ENCODE measurements around the gene C19orf81. TPM values are rescaled to one million over a fixed set of nuclear protein-coding genes. Genes with fewer than 3 reads are reported as not detected.

The C19orf81 gene
- polyA plus RNA-seq, 1 donor (not counting 4 experiments of a cell fraction or from before 2014, with no cell fraction given), result not detected

DNA sequence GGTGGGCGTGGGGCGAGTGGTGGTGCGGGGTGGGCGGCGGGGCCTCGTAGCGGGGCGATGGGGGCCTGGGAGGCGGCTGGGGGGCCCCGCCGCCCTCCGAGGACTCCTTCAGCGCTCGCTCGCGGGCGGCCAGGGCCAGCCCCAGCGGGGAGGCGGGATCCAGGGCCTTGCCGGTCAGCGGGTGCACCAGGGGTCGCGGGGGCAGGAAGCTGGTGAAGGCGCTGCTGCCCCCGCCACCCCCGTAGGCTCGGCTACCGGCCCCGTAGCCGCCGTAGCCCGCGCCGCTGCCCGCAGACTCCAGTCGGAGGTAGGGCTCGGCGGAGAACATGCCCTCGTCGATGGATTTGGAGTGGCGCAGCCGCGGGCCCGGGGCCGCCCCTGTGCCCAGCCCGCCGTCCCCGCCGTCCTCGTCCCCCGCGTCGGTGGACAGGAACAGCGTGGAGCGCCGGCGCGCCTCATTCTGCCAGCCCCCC is 18.6 kb downstream of the C19orf81 start:
- Histone ChIP-seq H3K4me2 (ENCODE audit: control insufficient read depth, extremely low read depth, insufficient read depth, low read depth, low read length) (no peak overlapping the region), H4K20me1 (ENCODE audit: control insufficient read depth, extremely low read depth, insufficient read depth, low read length) (peaks cover 2% of the 10 kb centered on the region), H3K4me1 (ENCODE audit: control insufficient read depth, extremely low read depth, insufficient read depth, low read length) (no peaks in the 10 kb centered on the region), H3K9me3 (ENCODE audit: control insufficient read depth, low read depth, low read length) (no peaks in the 10 kb centered on the region), H3K36me3 (ENCODE audit: control insufficient read depth in 2 of 2, extremely low read depth in 1 of 2, insufficient read depth in 2 of 2, low read length in 2 of 2) (no peaks in the 10 kb centered on the region), H3K27me3 (ENCODE audit: control insufficient read depth, extremely low read depth, insufficient read depth, low read length) (peaks cover 49% of the 10 kb centered on the region), H3K9me1 (ENCODE audit: control insufficient read depth, extremely low read depth, insufficient read depth, low read length) (no peaks in the 10 kb centered on the region), H2AFZ (ENCODE audit: control insufficient read depth, low read length) (no peak overlapping the region), H3K27ac (ENCODE audit: control insufficient read depth, insufficient read depth, low read length) (no peak overlapping the region), H3K4me3 (ENCODE audit: control insufficient read depth in 2 of 3, extremely low read depth in 1 of 3, insufficient read depth in 2 of 3, low read depth in 1 of 3, low read length in 3 of 3) (no peak overlapping the region), H3K79me2 (ENCODE audit: control insufficient read depth, insufficient read depth, low read length) (no peaks in the 10 kb centered on the region), H3K9ac (ENCODE audit: control insufficient read depth, extremely low read depth, insufficient read depth, low read length) (no peak overlapping the region)
- TF ChIP-seq EZH2 (IDR thresholded peaks at IDR 0.05; ENCODE audit: low read length), result peak; percentile 79
- TF ChIP-seq, protein P1, sequence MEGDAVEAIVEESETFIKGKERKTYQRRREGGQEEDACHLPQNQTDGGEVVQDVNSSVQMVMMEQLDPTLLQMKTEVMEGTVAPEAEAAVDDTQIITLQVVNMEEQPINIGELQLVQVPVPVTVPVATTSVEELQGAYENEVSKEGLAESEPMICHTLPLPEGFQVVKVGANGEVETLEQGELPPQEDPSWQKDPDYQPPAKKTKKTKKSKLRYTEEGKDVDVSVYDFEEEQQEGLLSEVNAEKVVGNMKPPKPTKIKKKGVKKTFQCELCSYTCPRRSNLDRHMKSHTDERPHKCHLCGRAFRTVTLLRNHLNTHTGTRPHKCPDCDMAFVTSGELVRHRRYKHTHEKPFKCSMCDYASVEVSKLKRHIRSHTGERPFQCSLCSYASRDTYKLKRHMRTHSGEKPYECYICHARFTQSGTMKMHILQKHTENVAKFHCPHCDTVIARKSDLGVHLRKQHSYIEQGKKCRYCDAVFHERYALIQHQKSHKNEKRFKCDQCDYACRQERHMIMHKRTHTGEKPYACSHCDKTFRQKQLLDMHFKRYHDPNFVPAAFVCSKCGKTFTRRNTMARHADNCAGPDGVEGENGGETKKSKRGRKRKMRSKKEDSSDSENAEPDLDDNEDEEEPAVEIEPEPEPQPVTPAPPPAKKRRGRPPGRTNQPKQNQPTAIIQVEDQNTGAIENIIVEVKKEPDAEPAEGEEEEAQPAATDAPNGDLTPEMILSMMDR (optimal IDR thresholded peaks at IDR 0.05 in 1 of 3, IDR thresholded peaks at IDR 0.05 in 1 of 3, conservative IDR thresholded peaks at IDR 0.05 in 1 of 3; ENCODE audit: extremely low read depth in 1 of 3, insufficient read depth in 2 of 3, low read length in 3 of 3), result no peak
- DNase-seq (ENCODE audit: low read depth, low spot score) (no peak), FAIRE-seq (no peak)
- dilution Hi-C loops (cut with MboI; ENCODE audit: extremely low pct_ligation_motif_present, low sequenced_read_pairs), result no loop called here

DNA sequence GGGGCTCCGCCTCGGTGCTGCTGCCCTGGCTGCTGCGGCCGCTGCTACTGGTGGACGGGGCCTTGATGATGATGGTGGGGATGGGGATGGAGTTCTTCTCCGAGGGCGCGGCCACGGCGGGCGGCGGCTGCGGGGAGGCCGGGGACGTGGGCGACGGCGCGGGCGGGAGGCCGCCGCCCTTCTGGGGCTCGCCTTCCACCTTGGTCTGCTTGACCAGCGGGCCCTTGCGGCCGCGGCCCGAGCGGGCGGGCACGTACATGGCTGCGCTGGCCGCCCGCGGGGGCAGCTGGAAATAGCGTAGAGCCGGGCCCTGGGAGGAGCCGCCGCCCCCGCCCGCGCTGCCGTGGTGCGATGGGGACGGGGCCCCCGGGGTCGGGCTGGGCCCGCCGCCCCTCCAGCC is 19.2 kb downstream of the C19orf81 start:
- FAIRE-seq (no peak), DNase-seq (ENCODE audit: low read depth, low spot score) (no peak)
- no peaks in the 10 kb centered on the region for H3K36me3 ChIP-seq (ENCODE audit: control insufficient read depth in 2 of 2, extremely low read depth in 1 of 2, insufficient read depth in 2 of 2, low read length in 2 of 2)
- no peak overlapping the region for H3K4me3 ChIP-seq (ENCODE audit: control insufficient read depth in 2 of 3, extremely low read depth in 1 of 3, insufficient read depth in 2 of 3, low read depth in 1 of 3, low read length in 3 of 3)
- no peaks in the 10 kb centered on the region for H3K79me2 ChIP-seq (ENCODE audit: control insufficient read depth, insufficient read depth, low read length)
- H4K20me1 ChIP-seq (ENCODE audit: control insufficient read depth, extremely low read depth, insufficient read depth, low read length), result peaks cover 2% of the 10 kb centered on the region
- H3K4me2 ChIP-seq (ENCODE audit: control insufficient read depth, extremely low read depth, insufficient read depth, low read depth, low read length), result no peak overlapping the region
- H3K4me1 ChIP-seq (ENCODE audit: control insufficient read depth, extremely low read depth, insufficient read depth, low read length), result no peaks in the 10 kb centered on the region
- H3K27me3 ChIP-seq (ENCODE audit: control insufficient read depth, extremely low read depth, insufficient read depth, low read length), result peaks cover 55% of the 10 kb centered on the region
- H3K9me1 ChIP-seq (ENCODE audit: control insufficient read depth, extremely low read depth, insufficient read depth, low read length), result no peaks in the 10 kb centered on the region
- H2AFZ ChIP-seq (ENCODE audit: control insufficient read depth, low read length), result no peak overlapping the region
- no peaks in the 10 kb centered on the region for H3K9me3 ChIP-seq (ENCODE audit: control insufficient read depth, low read depth, low read length)
- peak; percentile 45 for TF ChIP-seq EZH2 (IDR thresholded peaks at IDR 0.05; ENCODE audit: low read length)
- TF ChIP-seq, protein P1 (optimal IDR thresholded peaks at IDR 0.05 in 1 of 3, IDR thresholded peaks at IDR 0.05 in 1 of 3, conservative IDR thresholded peaks at IDR 0.05 in 1 of 3; ENCODE audit: extremely low read depth in 1 of 3, insufficient read depth in 2 of 3, low read length in 3 of 3), result no peak
- H3K27ac ChIP-seq (ENCODE audit: control insufficient read depth, insufficient read depth, low read length), result no peak overlapping the region
- dilution Hi-C loops (cut with MboI; ENCODE audit: extremely low pct_ligation_motif_present, low sequenced_read_pairs), result no loop called here
- H3K9ac ChIP-seq (ENCODE audit: control insufficient read depth, extremely low read depth, insufficient read depth, low read length), result no peak overlapping the region
